ENCODE data around the gene CFAP90.

Gene CFAP90

GRCh38 chr5:7875151-7875550 lies 24.2 kb upstream of the CFAP90 start:
- no peak for DNase-seq (ENCODE audit: extremely low read depth, low read depth)
- TF ChIP-seq CTCF (IDR thresholded peaks at IDR 0.05; ENCODE audit: low read depth, low read length): no peak

GRCh38 chr5:7874639-7875038 lies 23.7 kb upstream of the CFAP90 start:
- TF ChIP-seq CTCF (IDR thresholded peaks at IDR 0.05; ENCODE audit: low read depth, low read length): no peak
- DNase-seq (ENCODE audit: extremely low read depth, low read depth): no peak

- no peak for TF ChIP-seq CTCF (IDR thresholded peaks at IDR 0.05; ENCODE audit: low read depth, low read length)
- DNase-seq (ENCODE audit: extremely low read depth, low read depth): no peak
These were observed 22.3 kb upstream of the CFAP90 start for GRCh38 chr5:7873216-7873615.

- TF ChIP-seq CTCF (IDR thresholded peaks at IDR 0.05; ENCODE audit: low read depth, low read length): no peak
- DNase-seq (ENCODE audit: extremely low read depth, low read depth): no peak
These were observed 21.7 kb upstream of the CFAP90 start for GRCh38 chr5:7872517-7873130.

GRCh38 chr5:7871653-7872052 lies 20.7 kb upstream of the CFAP90 start:
- TF ChIP-seq CTCF (IDR thresholded peaks at IDR 0.05; ENCODE audit: low read depth, low read length): no peak
- no peak for DNase-seq (ENCODE audit: extremely low read depth, low read depth)

- TF ChIP-seq CTCF (IDR thresholded peaks at IDR 0.05; ENCODE audit: low read depth, low read length): no peak
- no peak for DNase-seq (ENCODE audit: extremely low read depth, low read depth)
These were observed 18.7 kb upstream of the CFAP90 start for GRCh38 chr5:7869474-7870136.

- TF ChIP-seq CTCF (IDR thresholded peaks at IDR 0.05; ENCODE audit: low read depth, low read length): no peak
- peak; percentile 58 for DNase-seq (ENCODE audit: extremely low read depth, low read depth)
These were observed 18.0 kb upstream of the CFAP90 start, which contains the start of the genes FASTKD3 and MTRR for GRCh38 chr5:7868773-7869473. Gene FASTKD3, minus strand, starts transcription at chr5:7869031. Its CDS starts 948 bp downstream, at chr5:7868083. Gene MTRR, plus strand, starts transcription at chr5:7869148. Its CDS starts 1,647 bp downstream, at chr5:7870795.
